ENCODE measurements around the gene ZNF444.

Gene ZNF444

DNA sequence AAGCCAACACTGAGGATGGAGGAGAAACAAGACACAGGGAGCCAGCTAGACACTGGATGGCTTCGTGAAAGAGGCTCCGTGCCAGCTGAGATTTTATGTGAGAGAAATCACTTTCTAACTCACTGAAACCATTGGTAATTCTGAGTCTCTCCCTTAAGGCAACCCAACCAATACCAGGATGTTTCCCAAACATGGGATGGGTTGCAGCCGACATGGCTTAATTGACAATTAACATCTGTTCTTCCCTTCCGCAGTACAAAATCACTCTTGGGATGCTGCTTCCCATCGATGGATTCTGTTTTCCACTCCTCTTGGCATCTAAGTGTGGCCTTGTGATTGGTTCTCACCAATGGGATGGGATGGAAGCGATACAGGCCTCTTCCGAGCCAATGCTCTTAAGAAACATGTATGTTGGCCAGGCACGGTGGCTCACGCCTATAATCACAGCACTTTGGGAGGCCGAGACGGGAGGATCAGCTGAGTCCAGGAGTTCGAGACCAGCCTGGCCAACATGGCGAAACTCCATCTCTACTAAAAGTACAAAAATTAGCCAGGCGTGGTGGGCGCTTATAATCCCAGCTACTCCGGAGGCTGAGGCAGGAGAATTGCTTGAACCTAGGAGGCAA, 17.7 kb upstream of the ZNF444 start:
- DNase-seq (ENCODE audit: low read depth in 2 of 2): no peak

GRCh38 chr19:56124578-56124977, 16.5 kb upstream of the ZNF444 start:
- no peak for DNase-seq (ENCODE audit: low read depth in 2 of 2)

DNA sequence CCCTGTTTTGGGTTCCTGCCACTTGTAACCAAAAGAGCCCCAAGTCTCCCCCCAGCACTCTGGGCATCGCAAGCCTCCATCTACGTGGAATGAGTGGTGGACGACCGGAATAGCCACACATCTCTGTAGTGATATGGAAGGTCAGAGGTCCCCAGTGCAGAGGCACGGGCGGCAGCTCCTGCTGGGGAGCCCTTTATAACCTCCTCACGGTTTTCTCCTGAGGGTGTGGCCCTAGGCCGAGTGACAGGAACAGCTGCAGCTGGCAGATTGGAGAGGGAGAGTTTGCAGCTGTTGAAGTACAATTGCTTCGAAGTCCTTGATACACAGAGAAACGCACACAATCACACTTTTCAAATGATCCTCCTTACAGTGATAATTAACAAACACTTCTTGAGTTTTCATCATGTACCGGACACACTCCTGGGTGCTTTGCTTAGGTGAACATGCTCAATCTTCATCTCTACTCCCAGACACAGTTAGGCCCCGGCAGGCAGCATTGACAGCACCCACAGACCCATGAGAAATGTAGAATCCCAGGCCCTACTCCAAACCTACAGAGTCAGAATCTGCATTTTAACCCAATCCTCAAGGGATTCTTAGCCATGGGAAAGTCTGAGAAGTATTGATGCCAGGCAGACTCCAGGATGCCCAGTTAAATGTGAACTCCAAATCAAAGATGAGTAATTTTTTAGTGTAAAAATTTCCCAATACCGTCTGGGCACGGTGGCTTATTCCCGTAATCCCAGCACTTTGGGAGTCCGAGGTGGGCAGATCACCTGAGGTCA, 15.1 kb upstream of the ZNF444 start:
- no peak for DNase-seq (ENCODE audit: low read depth in 2 of 2)

DNA sequence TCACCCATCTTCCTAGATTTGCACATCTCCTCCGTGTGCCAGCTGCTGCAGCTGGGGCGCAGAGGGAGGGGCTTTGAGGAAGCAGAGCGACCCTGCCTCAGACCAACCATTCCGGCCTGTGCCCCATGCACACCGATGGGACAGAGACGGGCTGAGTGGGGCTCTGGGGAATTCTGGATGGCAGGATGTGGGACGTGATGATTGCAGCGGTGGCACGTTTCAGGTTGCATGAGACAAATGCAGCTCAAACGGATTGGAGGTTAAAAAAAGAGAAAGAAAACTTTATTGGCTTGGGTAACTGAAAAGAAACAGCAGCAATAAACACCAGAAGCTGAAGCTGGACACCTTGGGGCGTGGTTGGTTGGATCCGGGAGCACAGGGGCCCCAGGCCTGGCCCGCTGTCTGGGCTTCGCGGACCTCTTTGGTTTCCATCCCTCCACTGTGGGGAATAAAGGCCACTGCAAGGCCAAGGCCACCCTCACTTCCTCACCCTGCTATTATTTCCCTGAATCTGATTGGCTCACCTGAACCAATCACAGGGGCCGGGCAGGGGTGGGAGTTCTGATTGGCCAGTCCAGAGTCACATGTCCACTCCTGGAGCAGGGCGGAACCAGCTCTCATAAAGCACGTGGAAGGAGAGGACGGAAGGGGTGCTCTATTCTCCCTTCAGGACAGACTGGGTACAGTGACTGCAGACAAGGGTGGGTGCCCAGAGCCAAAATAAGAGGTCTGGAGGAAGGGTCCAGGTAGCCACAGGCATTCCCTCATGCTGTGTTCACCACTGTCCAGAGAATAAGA, 13.9 kb upstream of the ZNF444 start:
- DNase-seq (ENCODE audit: low read depth in 2 of 2): no peak

DNA sequence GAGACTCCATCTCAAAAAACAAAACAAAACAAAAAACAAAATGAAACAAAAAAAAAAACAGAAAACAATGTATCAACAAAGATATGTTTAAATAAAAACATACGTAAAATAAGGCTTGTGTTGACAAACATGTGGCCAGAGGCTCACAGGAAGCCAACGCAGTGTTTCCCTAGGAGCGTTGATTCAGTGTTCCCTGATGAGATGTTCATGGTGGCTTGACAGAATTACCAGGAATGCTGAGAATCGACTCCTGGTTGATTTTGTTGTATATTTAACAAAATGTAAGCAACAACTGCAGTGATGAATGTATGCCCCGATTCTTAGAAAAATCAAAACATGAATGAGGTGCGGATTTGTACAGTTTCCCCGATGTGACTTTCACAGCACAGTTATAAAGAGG, 11.1 kb upstream of the ZNF444 start:
- DNase-seq (ENCODE audit: low read depth in 2 of 2): no peak

- no peak for DNase-seq (ENCODE audit: low read depth in 2 of 2)
Measured at GRCh38 chr19:56131651-56132050, 9.4 kb upstream of the ZNF444 start.

GRCh38 chr19:56132316-56132822, 8.7 kb upstream of the ZNF444 start:
- DNase-seq (ENCODE audit: low read depth in 2 of 2): no peak

DNA sequence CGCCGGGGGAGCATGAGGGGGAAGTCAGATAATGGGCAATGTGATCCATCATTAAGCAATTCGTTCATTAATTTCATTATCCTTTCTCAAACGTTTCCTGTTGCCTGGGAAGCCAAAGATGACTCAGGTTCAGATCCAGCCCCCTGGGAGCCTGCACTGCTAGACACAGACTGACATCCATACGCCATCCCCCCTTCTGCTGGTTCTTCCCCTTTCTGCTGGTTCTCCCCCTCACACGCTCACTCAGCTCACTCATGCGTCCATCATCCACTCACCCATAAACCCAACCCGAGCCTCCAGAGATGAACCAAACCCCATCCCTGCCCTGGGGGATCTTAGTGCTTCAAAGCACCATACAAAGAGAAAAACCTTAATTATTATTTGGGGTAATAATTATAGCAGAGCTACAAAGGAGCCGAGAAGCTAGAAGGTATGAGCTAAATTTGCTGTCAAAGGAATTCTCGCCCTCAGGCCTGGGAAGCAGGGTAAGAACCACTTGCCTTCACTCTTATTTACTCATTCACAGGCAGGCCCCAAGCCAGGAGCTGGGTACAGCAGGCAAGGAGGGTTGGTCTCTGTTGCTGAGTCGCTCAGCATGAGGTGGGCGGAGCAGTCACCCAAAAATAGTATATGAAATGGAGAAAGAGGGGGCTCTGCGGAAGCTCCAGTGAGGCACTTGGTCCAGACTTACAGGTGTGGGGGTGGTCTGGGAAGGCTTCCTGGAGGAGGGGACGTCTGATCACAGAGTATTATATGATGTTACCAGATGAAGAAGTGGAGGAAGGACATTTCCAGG, 7.0 kb upstream of the ZNF444 start:
- DNase-seq (ENCODE audit: low read depth in 2 of 2): no peak

GRCh38 chr19:56134654-56134921, 6.5 kb upstream of the ZNF444 start:
- no peak for DNase-seq (ENCODE audit: low read depth in 2 of 2)

DNA sequence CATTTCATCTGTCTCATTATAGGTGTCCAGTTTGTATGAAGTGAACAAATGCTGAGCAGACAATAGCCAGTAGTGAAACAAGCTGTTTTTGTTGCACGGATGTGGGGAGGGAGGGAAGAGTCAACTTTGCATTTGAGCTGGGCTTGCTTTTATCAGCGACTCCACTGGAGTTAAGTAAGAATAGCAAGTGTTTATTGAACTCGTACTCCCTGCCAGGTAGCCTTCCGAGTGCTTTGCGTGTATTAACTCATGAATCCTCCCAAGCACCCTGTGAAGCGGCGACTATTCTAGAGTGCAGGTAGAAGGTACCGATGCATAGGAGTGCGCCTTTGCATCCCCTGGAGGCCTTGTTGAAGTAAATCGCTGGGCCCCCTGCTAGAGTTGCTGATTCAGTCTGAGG, 4.7 kb upstream of the ZNF444 start:
- no peak for DNase-seq (ENCODE audit: low read depth in 2 of 2)

GRCh38 chr19:56137405-56137804, 3.7 kb upstream of the ZNF444 start:
- DNase-seq (ENCODE audit: low read depth in 2 of 2): no peak

- no peak for DNase-seq (ENCODE audit: low read depth in 2 of 2)
Measured at GRCh38 chr19:56138069-56138468, 3.0 kb upstream of the ZNF444 start.

- DNase-seq (ENCODE audit: low read depth in 2 of 2): no peak
Measured at GRCh38 chr19:56139847-56140582, 1.1 kb upstream of the ZNF444 start.

DNA sequence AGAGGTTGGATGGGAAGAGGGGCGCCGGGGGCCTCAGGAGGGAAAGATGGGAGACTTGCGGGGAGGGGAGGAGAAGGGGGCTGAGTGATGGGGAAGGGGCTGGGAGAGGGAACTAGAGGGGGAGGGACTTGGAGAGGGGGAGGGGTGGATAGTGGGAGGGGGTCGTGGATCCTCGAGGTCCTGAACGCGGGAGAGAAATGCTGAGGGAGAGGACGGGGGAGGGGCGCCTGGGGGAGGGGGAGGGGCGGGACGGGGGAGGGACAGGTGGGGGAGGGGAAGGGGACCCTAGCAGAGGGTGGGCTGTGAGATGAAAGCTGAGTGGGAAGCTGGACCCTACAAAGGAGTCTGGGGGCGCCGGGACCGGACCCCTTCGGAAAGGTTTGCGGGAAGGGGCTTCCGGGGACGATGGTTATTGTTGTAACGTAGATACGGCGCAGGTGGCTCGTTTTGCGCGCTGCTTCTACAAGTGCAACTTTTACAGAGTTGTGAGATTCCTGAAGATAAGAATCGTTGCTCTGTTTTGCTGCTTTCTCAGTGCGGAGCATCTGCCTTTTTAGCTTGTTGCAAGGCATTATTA, 418 bp downstream of the ZNF444 start:
- no peak for DNase-seq (ENCODE audit: low read depth in 2 of 2)

DNA sequence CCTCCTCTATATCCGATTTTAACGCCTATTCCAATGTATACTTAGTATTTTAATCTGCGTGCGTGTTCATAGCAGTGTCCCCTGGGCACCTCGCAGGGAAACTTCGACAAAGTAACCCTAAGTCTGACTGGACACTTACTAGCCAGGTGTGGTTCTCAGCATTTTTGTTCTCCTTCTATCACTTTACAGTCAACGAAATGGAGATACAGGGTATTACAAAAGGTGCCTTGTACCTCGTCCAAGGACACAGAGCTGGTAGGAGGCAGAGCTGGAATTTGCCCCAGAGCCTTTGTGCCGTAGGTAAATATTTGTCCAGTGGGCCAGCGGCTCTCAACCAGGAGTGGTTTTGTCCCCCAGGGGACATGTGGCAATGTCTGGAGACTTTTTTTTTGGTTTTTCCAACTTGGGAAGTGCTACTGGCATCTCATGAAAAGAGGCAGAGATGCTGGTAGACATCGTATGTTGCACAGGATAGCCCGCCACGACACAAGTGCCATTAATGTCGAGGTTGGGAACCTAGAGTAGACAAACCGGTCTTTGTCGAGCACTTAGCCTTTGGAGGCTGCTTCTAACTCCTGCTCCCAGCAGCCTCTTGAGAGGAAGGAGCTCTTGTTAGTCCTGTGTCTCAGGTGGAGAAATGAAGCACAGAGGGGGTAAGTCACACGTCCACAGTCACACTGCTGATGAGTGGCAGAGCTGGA, 1.1 kb downstream of the ZNF444 start:
- no peak for DNase-seq (ENCODE audit: low read depth in 2 of 2)

GRCh38 chr19:56142897-56143434, 1.9 kb downstream of the ZNF444 start:
- no peak for DNase-seq (ENCODE audit: low read depth in 2 of 2)

DNA sequence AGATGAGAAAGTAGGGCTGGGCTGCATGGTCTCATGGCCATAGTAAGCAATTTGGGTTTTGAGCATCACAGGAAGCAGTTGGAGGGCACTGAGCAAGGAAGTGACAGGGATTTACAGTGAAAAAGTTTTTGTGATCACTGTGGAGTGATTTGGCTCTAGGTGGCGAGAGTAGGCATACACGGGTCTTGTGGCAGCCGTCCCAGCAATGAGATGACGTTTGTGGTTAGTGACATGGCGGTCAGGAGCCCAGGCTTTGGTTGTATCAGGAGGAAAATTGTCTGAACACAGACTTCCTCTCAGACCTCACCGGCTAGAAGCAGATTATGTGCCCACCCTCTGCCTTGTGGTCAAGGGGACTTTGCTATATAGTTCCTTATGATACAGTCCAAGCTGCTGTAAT, 3.3 kb downstream of the ZNF444 start:
- DNase-seq (ENCODE audit: low read depth in 2 of 2): no peak

DNA sequence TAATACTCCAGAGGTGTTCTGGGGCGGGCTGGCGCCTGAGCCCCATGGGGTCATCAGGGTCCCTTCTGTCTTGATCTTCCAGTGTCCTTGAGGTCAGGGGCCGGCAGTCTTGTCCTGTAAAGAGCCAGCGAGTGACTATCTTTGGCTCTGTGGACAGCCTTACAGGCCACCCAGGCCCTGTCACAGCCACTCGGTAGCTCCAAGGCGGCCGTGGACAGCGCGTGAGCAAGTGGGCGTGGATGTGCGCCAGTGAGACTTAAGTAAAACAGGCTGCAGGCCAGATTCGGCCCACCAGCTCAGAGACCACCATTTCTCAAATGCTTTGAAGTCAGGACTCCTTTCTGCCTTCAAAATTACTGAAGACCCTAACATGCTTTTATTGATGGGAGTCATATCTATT, 3.7 kb downstream of the ZNF444 start:
- DNase-seq (ENCODE audit: low read depth in 2 of 2): no peak

- no peak for DNase-seq (ENCODE audit: low read depth in 2 of 2)
Measured at GRCh38 chr19:56145698-56146097, 4.6 kb downstream of the ZNF444 start.

- no peak for DNase-seq (ENCODE audit: low read depth in 2 of 2)
Measured at GRCh38 chr19:56146904-56147303, 5.8 kb downstream of the ZNF444 start.

Measured in stimulated activated CD8-positive, alpha-beta memory T cell treated with anti-CD3 and anti-CD28 coated beads, Interleukin-7, amount 100 ng/mL, for 4 hours (primary cell).